GM13977 (cell line): Measurements from ENCODE around the gene COLGALT1.

Source experiments
- DNase-seq: peaks from one replicate; pipeline ENCODE4 v3.0.0; 2012; ENCODE audit warnings: low spot score
- in situ Hi-C: fragments of 300-500 bp; cut with MboI; formaldehyde crosslinking; loops from one replicate; pipeline ENCODE4 v1.12.0; 2022; ENCODE audit warnings: low sequenced_read_pairs, low pct_unique_long_range_greater_than_20kb, mixed read lengths, inconsistent platforms; ENCODE audit not compliant: unreplicated experiment
- TF ChIP-seq, protein P1 (sequence below): IDR thresholded peaks from 2 replicates; pipeline ENCODE4 v1.5.1; 2012; ENCODE audit warnings: mild to moderate bottlenecking, control low read depth; ENCODE audit not compliant: insufficient read depth; ENCODE audit errors: extremely low read depth, missing control alignments

The COLGALT1 gene

DNA sequence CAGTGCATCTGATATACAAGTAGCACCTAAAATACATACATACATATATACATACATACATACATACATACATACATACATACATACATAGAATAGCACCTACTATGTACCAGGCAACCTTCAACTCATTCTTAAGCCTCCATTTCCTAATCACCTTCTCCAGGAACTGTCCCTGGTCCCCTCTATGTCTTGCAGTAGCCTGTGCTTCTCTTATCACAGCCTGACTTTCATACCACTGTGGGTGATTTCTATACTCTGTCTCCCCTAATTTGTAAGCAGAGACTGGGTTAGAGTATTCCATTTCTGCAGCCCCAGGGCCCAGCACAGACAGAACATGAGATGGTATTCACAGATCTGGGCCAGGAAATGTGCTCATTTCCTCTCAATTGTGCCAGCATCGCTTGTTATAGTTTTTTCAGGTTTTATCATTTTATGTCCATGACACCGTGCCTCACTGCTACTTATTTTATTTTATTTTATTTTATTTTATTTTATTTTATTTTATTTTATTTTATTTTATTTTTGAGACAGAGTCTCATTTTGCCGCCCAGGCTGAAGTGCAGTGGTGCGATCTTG is 14.2 kb upstream of the COLGALT1 start:
- in situ Hi-C loops, result no loop called here
- TF ChIP-seq, protein P1, sequence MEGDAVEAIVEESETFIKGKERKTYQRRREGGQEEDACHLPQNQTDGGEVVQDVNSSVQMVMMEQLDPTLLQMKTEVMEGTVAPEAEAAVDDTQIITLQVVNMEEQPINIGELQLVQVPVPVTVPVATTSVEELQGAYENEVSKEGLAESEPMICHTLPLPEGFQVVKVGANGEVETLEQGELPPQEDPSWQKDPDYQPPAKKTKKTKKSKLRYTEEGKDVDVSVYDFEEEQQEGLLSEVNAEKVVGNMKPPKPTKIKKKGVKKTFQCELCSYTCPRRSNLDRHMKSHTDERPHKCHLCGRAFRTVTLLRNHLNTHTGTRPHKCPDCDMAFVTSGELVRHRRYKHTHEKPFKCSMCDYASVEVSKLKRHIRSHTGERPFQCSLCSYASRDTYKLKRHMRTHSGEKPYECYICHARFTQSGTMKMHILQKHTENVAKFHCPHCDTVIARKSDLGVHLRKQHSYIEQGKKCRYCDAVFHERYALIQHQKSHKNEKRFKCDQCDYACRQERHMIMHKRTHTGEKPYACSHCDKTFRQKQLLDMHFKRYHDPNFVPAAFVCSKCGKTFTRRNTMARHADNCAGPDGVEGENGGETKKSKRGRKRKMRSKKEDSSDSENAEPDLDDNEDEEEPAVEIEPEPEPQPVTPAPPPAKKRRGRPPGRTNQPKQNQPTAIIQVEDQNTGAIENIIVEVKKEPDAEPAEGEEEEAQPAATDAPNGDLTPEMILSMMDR, result no peak
- no peak for DNase-seq

DNA sequence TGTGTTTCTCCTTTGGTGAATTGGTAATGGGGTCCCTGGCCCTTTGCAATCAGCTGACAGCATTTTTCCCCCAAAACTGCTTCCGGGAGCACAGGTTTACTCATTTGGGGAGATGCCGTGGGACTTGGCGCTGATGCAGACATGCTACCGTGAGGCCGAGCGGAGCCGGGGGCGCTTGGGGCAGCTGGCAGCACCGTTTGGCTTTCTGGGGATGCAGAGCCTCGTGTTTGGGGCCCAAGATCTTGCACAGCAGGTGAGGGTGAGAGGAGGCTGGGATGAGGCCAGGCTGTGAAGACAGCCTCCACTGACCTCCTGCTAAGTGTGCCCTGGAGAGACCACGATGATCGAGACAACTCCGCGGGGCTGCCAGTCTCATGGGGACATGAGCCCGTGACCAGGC is 13.4 kb upstream of the COLGALT1 start:
- TF ChIP-seq, protein P1, result no peak
- in situ Hi-C loops, result no loop called here

DNA sequence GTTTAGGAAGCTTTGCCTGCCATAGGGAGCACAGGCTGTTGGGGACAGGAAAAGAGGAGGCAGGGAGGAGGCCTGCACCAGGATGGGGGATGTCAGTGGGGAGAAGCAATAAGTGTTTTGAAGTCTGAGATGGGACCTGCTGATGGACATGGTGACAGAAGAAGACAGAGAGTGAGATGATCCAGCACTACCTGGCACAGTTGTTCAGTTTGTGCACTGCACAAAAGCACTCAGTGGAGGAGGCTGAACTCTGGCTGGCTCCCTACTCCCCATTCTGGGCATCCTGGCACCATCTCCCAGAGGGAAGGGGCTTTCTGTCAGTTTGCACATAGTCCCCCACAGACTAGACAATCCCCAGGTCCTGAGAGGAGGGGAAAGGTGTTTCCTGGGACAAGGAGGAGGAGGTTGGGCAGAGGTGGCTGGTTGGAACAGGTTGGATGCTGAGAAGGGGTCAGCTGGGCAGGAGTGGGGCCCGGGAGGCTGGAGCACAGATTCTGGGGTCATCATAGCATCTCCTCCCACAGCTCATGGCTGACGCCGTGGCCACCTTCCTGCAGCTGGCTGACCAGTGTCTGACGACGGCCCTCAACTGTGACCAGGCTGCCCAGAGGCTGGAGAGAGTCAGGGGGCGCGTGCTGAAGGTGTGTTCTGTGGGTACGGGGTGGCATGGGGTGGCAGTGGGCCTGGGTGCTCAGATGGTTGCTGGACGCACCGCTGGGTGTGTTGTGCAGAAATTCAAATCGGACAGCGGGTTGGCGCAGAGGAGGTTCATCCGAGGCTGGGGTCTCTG is 12.5 kb upstream of the COLGALT1 start:
- TF ChIP-seq, protein P1, result no peak
- in situ Hi-C loops, result no loop called here
- DNase-seq, result no peak

More for the DNA sequence above, 13.4 kb upstream of the COLGALT1 start:
- DNase-seq, result no peak

DNA sequence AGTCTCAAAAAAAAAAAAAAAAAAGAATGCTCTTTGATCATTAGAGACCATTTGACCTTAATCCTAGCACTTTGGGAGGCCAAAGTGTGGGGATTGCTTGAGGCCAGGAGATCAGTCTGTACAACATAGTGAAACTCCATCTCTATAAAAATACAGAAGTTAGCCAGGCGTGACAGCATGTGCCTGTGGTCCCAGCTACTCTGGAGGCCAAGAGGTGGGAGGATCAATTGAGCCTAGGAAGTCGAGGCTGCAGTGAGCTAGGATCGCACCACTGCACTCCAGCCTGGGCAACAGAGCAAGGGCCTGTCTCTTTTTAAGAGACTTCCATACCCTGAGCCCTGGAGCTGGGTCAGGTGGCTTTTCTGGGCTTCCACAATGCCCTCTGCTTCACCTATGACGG is 11.5 kb upstream of the COLGALT1 start:
- in situ Hi-C loops, result no loop called here
- TF ChIP-seq, protein P1, result no peak
- no peak for DNase-seq

DNA sequence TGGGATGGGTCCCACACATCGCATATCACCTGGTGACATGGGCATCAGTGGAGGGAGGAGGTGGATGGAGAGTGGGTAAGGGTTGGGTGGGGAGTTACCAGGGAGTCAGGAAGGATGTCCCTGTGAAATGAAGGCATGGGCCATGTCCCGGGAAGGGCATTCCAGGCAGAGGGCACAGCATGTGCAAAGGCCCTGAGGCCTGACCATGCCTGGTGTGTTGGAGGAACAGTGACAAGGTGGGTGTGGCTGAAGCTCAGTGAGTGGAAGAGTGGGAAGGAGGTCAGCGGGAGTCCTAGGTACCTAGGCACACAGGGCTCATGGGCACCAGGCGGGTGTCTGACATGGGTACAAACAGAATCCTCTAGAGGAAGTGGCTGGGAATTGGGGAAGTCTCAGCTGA is 11.0 kb upstream of the COLGALT1 start:
- in situ Hi-C loops, result no loop called here
- no peak for DNase-seq
- TF ChIP-seq, protein P1, result no peak

DNA sequence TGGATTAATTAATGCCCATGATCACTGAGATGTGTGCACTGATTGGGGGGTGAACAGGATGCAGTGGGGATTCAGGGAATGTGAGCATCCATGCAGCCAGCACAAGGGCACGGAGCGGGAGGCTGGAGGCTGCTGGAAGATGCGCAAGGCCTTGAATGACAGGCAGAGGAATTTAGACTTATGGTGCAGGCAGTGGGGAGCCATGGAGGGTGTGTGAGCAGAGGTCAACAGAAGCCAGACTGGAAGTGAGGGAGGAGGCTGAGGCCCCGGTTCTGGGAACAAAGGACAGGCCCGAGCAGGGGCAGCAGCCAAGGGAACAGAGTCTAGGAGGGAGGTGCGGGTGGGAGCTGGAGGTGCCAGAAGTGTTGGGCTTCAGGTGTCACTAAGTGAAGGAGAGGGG is 7.3 kb upstream of the COLGALT1 start:
- TF ChIP-seq, protein P1, result no peak
- in situ Hi-C loops, result no loop called here
- DNase-seq, result no peak
